HepG2 (cell line): Measurements from ENCODE around the gene NCR3LG1. TPM values are rescaled to one million over a fixed set of nuclear protein-coding genes. Genes with fewer than 3 reads are reported as not detected.

Experiments used
- HNRNPH1 ChIP-seq: fragments of 200-400 bp; formaldehyde crosslinking; optimal IDR thresholded peaks from 2 replicates; pipeline ENCODE3; 2017; ENCODE audit warnings: mild to moderate bottlenecking, low read depth, low read length
- MLXIP ChIP-seq: sonication (generic); formaldehyde crosslinking; IDR thresholded peaks from 2 replicates; pipeline ENCODE4 v1.9.0; 2021; ENCODE audit warnings: missing genetic modification reagents, borderline replicate concordance
- XBP1 ChIP-seq: sonication (generic); formaldehyde crosslinking; IDR thresholded peaks from 2 replicates; pipeline ENCODE4 v1.5.0; 2020; ENCODE audit warnings: missing genetic modification reagents
- ZBTB39 ChIP-seq: sonication (generic); formaldehyde crosslinking; IDR thresholded peaks from 2 replicates; pipeline ENCODE4 v1.5.0; 2020; ENCODE audit warnings: missing genetic modification reagents
- ZNF513 ChIP-seq: sonication (generic); formaldehyde crosslinking; conservative IDR thresholded peaks from 2 replicates; pipeline ENCODE4 v1.5.0; 2020; ENCODE audit warnings: missing genetic modification reagents
- polyA plus RNA-seq, 8 experiments: library from polyadenylated mRNA; depleted of rRNA in 3 of 8; stranded (reverse) in 7 of 8; unstranded in 1 of 8; fragments of >200 nt; fragmentation: Illumina TruSeq in 4 of 8; extraction: Trizol in 4 of 8; gene quantifications; 2 replicates each; pipeline versions ENCODE4 v1.2.1 to v1.2.3, GENCODE V29; 2011 to 2016; ENCODE audit warnings: low read depth in 4 of 8, missing spikeins in 1 of 8, mixed read lengths in 1 of 8; ENCODE audit not compliant: insufficient read depth in 1 of 8
- total RNA-seq, 5 experiments: library from RNA; depleted of rRNA; stranded (reverse); fragments of >200 nt; fragmentation: Illumina TruSeq; extraction: Trizol; gene quantifications; 2 replicates each; pipeline ENCODE4 v1.2.3, GENCODE V29; 2016; ENCODE audit warnings: low read depth in 1 of 5

NCR3LG1 gene
- total and polyA plus RNA-seq, 2 of the 13 experiments (the other 11 are each of a cell fraction or from before 2014, with no cell fraction given), result 16.1 to 25.1 TPM

GRCh38 chr11:17383461-17383860 is 31.9 kb downstream of the NCR3LG1 start (continued):
- no peak for TF ChIP-seq ZBTB39
- TF ChIP-seq MLXIP, result no peak
- no peak for TF ChIP-seq ZNF513 (CRISPR knock-in tag)
- no peak for TF ChIP-seq HNRNPH1
- TF ChIP-seq XBP1 (CRISPR knock-in tag), result no peak
- TF ChIP-seq, all 625 proteins: peak for 0
